Measurements from ENCODE around the gene HS6ST2.

HS6ST2 gene

GRCh38 chrX:132609362-132609848 lies 349.0 kb downstream of the HS6ST2 start:
- DNase-seq = no peak

GRCh38 chrX:132603700-132604286 lies 354.6 kb downstream of the HS6ST2 start:
- no peak for DNase-seq

- DNase-seq = no peak
These were observed 355.7 kb downstream of the HS6ST2 start for GRCh38 chrX:132602701-132603100.

GRCh38 chrX:132594999-132595398 lies 363.4 kb downstream of the HS6ST2 start:
- no peak for DNase-seq

- DNase-seq = no peak
These were observed 364.3 kb downstream of the HS6ST2 start for GRCh38 chrX:132594129-132594528.

GRCh38 chrX:132592880-132593279 lies 365.5 kb downstream of the HS6ST2 start:
- peak in 1 of 2 donors; percentile 3 for DNase-seq

GRCh38 chrX:132591719-132592275 lies 366.6 kb downstream of the HS6ST2 start:
- no peak for DNase-seq

- DNase-seq = no peak
These were observed 367.9 kb downstream of the HS6ST2 start for GRCh38 chrX:132590350-132591026.

GRCh38 chrX:132584936-132585335 lies 373.5 kb downstream of the HS6ST2 start:
- no peak for DNase-seq

GRCh38 chrX:132576939-132577338 lies 381.5 kb downstream of the HS6ST2 start:
- no peak for DNase-seq

Data from CD4-positive, alpha-beta T cell treated with Interleukin-4 for 1 hour (primary cell).